ENCODE results near the gene IGSF9B. TPM values are rescaled to one million over a fixed set of nuclear protein-coding genes. Genes with fewer than 3 reads are reported as not detected.

The IGSF9B gene
- total RNA-seq, 1 experiment from 2014 or later = 2.2 TPM

DNA sequence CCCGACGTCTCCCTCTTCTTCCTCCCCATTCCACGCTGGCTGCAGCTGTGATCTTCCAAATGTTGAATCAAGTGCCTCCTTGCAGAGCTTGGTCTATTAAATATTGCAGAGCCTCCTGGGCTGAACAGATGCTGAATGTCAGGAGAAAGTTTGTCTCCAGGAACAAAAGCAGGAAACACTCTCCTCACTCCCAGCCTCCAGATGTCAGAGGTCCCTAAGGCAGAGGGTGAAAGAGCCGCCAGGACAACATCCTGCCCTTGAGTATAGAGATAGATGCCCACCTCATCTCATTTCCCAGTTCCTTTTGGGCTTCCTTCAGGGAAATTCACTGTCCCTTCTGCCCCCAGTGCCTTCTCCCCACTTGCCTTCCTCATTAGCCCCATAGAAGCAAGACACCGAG is 40.8 kb upstream of the IGSF9B start:
- Histone ChIP-seq H3K9me3 (ENCODE audit: control insufficient read depth, insufficient read depth, low read depth, low read length) (no peaks in the 10 kb centered on the region), H3K36me3 (ENCODE audit: control insufficient read depth, insufficient read depth, low read length) (no peaks in the 10 kb centered on the region), H3K27me3 (ENCODE audit: control insufficient read depth, insufficient read depth, low read length) (no peaks in the 10 kb centered on the region), H3K4me3 (ENCODE audit: low read depth in 2 of 2, low read length in 2 of 2) (no peak overlapping the region), H3K27ac (ENCODE audit: low read length) (no peak overlapping the region), H3K4me1 (ENCODE audit: control insufficient read depth, insufficient read depth, low read length) (no peaks in the 10 kb centered on the region)
- in situ Hi-C loops (cut with HindIII; ENCODE audit: low pct_unique_long_range_greater_than_20kb, low sequenced_read_pairs) (no loop called here), intact Hi-C loops (cut with micrococcal nuclease; ENCODE audit: unreplicated experiment) (no loop called here)
- BruUV-seq (replicated peaks) = no TSS peak
- POLR2A ChIA-PET = interaction anchor here (0.5 kb wide), 1 partner anchor 286 kb away, joined by 5 read pairs; no protein-coding TSS in a partner anchor
- DNase-seq (ENCODE audit: low read depth, low spot score) (no peak), ATAC-seq (no peak)
- CTCF ChIA-PET = no interaction called here
- TF ChIP-seq SIN3A (IDR thresholded peaks at IDR 0.05; ENCODE audit: borderline replicate concordance, insufficient read depth, low read depth, low read length) = no peak
- no peak for TF ChIP-seq POLR2AphosphoS5 (IDR thresholded peaks at IDR 0.05; ENCODE audit: low read depth, low read length)
- TF ChIP-seq, protein P1, sequence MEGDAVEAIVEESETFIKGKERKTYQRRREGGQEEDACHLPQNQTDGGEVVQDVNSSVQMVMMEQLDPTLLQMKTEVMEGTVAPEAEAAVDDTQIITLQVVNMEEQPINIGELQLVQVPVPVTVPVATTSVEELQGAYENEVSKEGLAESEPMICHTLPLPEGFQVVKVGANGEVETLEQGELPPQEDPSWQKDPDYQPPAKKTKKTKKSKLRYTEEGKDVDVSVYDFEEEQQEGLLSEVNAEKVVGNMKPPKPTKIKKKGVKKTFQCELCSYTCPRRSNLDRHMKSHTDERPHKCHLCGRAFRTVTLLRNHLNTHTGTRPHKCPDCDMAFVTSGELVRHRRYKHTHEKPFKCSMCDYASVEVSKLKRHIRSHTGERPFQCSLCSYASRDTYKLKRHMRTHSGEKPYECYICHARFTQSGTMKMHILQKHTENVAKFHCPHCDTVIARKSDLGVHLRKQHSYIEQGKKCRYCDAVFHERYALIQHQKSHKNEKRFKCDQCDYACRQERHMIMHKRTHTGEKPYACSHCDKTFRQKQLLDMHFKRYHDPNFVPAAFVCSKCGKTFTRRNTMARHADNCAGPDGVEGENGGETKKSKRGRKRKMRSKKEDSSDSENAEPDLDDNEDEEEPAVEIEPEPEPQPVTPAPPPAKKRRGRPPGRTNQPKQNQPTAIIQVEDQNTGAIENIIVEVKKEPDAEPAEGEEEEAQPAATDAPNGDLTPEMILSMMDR (IDR thresholded peaks at IDR 0.05) = no peak
- TF ChIP-seq TCF7L2 (IDR thresholded peaks at IDR 0.05; ENCODE audit: low read depth, low read length) = no peak
- TF ChIP-seq, protein P2, sequence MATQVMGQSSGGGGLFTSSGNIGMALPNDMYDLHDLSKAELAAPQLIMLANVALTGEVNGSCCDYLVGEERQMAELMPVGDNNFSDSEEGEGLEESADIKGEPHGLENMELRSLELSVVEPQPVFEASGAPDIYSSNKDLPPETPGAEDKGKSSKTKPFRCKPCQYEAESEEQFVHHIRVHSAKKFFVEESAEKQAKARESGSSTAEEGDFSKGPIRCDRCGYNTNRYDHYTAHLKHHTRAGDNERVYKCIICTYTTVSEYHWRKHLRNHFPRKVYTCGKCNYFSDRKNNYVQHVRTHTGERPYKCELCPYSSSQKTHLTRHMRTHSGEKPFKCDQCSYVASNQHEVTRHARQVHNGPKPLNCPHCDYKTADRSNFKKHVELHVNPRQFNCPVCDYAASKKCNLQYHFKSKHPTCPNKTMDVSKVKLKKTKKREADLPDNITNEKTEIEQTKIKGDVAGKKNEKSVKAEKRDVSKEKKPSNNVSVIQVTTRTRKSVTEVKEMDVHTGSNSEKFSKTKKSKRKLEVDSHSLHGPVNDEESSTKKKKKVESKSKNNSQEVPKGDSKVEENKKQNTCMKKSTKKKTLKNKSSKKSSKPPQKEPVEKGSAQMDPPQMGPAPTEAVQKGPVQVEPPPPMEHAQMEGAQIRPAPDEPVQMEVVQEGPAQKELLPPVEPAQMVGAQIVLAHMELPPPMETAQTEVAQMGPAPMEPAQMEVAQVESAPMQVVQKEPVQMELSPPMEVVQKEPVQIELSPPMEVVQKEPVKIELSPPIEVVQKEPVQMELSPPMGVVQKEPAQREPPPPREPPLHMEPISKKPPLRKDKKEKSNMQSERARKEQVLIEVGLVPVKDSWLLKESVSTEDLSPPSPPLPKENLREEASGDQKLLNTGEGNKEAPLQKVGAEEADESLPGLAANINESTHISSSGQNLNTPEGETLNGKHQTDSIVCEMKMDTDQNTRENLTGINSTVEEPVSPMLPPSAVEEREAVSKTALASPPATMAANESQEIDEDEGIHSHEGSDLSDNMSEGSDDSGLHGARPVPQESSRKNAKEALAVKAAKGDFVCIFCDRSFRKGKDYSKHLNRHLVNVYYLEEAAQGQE (IDR thresholded peaks at IDR 0.05; ENCODE audit: insufficient read depth in 1 of 2, low read depth in 2 of 2, low read length in 1 of 2) = no peak

DNA sequence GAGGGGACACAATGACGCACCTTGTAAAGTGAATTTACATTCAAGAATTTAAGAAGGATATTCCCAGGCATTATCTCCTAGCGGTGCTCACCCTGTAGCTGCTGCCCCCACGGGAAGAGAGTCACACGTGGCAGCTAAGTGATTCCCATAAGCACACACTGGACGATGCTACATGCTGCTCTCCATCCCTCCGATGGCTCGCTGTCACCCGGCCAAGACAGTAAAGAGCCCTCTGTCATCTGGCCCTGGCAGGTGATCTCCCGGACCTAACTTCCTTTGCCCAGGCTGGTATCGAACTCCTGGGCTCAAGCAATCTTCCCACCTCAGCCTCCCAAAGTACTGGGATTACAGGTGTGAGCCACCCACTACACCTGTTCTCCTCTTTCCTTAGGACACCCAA is 39.9 kb upstream of the IGSF9B start:
- H3K4me1 ChIP-seq (ENCODE audit: control insufficient read depth, insufficient read depth, low read length) = no peaks in the 10 kb centered on the region
- ChIA-PET CTCF (interaction anchor here (0.6 kb wide), 1 partner anchor 63 kb away, joined by 3 read pairs; no protein-coding TSS in a partner anchor), POLR2A (no interaction called here)
- ATAC-seq = no peak
- no peaks in the 10 kb centered on the region for H3K9me3 ChIP-seq (ENCODE audit: control insufficient read depth, insufficient read depth, low read depth, low read length)
- intact Hi-C loops (cut with micrococcal nuclease; ENCODE audit: unreplicated experiment) (no loop called here), in situ Hi-C loops (cut with HindIII; ENCODE audit: low pct_unique_long_range_greater_than_20kb, low sequenced_read_pairs) (no loop called here)
- no peak for TF ChIP-seq SIN3A (IDR thresholded peaks at IDR 0.05; ENCODE audit: borderline replicate concordance, insufficient read depth, low read depth, low read length)
- TF ChIP-seq TCF7L2 (IDR thresholded peaks at IDR 0.05; ENCODE audit: low read depth, low read length) = no peak
- TF ChIP-seq, protein P1 (IDR thresholded peaks at IDR 0.05) = no peak
- no peak for DNase-seq (ENCODE audit: low read depth, low spot score)
- H3K4me3 ChIP-seq (ENCODE audit: low read depth in 2 of 2, low read length in 2 of 2) = no peak overlapping the region
- H3K27me3 ChIP-seq (ENCODE audit: control insufficient read depth, insufficient read depth, low read length) = 0 out of 2 replicates have a peak, but pooled peaks cover 2% of the 10 kb centered on the region
- no TSS peak for BruUV-seq (replicated peaks)
- no peak overlapping the region for H3K27ac ChIP-seq (ENCODE audit: low read length)
- no peaks in the 10 kb centered on the region for H3K36me3 ChIP-seq (ENCODE audit: control insufficient read depth, insufficient read depth, low read length)

Measured in Panc1 (cell line).